Diencephalon (tissue), 1 donor: Measurements from ENCODE around the gene BLTP3B. TPM values are rescaled to one million over a fixed set of nuclear protein-coding genes. Genes with fewer than 3 reads are reported as not detected.

Experiments
- small RNA-seq: library from RNA; depleted of rRNA; stranded (forward); fragments of <200 nt; gene quantifications from one replicate; pipeline ENCODE3, GENCODE V24; 2014
- total RNA-seq: library from RNA; depleted of rRNA; stranded (reverse); fragments of >200 nt; gene quantifications from one replicate; pipeline ENCODE4 v1.2.3, GENCODE V29; 2014

BLTP3B gene
- total RNA-seq = 103 TPM

GRCh38 chr12:100142851-100143559 lies at the start of gene BLTP3B:
TSS of gene BLTP3B (minus strand) at chr12:100142874. CDS start at chr12:100142635, 239 bp downstream.

Small RNA genes lying within 50 kb of the gene (small RNA-seq; reads per million reads assigned to genes)
- not detected for gene MIR1827
- gene RN7SL176P = not detected

Other genes with a start within 250 kb of the BLTP3B start
- 298 TPM for gene ANKS1B, start 157.9 kb downstream of the BLTP3B start, total RNA-seq
- 44.5 TPM for gene ACTR6, start 57.9 kb upstream of the BLTP3B start, total RNA-seq
- 2.8 TPM for gene DEPDC4, start 124.2 kb upstream of the BLTP3B start, total RNA-seq
- 116 TPM for gene SCYL2, start 124.3 kb upstream of the BLTP3B start, total RNA-seq
- 10.1 TPM for gene SLC17A8, start 214.2 kb upstream of the BLTP3B start, total RNA-seq